22Rv1 (cell line): ENCODE results near the gene CCN5.

Experiments
- H3K27ac ChIP-seq: fragments of 450-650 bp; 2 replicates; pipeline ENCODE4 v1.5.1; 2017
- ZFX ChIP-seq: fragments of 450-650 bp; IDR thresholded peaks from 2 replicates; pipeline ENCODE4 v1.6.1; 2017; ENCODE audit warnings: antibody characterized with exemption, borderline replicate concordance
- TF ChIP-seq, protein P1 (sequence below): fragments of 450-650 bp; IDR thresholded peaks from 2 replicates; pipeline ENCODE4 v1.5.1; 2017; ENCODE audit warnings: mild to moderate bottlenecking

CCN5 gene

DNA sequence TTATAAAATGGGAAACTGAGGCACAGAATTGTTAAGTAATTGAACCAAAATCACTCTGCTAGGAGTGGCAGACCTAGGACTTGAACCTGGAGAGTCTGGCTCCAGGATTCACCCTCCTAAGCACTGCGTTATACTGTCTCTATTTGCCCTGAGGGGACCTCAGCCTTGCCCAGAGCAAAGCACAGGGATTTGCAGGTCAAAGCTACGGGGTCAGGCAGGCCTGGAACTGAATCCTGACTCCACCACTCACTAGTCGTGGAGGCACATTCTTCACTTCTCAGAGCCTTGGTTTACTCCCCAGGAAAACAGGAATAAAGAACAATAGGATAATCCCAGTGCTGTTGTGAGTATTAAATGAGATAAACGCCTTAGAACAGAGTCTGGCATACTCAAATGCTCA is 49.9 kb downstream of the CCN5 start:
- no peak overlapping the region for H3K27ac ChIP-seq
- TF ChIP-seq, protein P1, sequence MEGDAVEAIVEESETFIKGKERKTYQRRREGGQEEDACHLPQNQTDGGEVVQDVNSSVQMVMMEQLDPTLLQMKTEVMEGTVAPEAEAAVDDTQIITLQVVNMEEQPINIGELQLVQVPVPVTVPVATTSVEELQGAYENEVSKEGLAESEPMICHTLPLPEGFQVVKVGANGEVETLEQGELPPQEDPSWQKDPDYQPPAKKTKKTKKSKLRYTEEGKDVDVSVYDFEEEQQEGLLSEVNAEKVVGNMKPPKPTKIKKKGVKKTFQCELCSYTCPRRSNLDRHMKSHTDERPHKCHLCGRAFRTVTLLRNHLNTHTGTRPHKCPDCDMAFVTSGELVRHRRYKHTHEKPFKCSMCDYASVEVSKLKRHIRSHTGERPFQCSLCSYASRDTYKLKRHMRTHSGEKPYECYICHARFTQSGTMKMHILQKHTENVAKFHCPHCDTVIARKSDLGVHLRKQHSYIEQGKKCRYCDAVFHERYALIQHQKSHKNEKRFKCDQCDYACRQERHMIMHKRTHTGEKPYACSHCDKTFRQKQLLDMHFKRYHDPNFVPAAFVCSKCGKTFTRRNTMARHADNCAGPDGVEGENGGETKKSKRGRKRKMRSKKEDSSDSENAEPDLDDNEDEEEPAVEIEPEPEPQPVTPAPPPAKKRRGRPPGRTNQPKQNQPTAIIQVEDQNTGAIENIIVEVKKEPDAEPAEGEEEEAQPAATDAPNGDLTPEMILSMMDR, result no peak
- TF ChIP-seq ZFX, result no peak

DNA sequence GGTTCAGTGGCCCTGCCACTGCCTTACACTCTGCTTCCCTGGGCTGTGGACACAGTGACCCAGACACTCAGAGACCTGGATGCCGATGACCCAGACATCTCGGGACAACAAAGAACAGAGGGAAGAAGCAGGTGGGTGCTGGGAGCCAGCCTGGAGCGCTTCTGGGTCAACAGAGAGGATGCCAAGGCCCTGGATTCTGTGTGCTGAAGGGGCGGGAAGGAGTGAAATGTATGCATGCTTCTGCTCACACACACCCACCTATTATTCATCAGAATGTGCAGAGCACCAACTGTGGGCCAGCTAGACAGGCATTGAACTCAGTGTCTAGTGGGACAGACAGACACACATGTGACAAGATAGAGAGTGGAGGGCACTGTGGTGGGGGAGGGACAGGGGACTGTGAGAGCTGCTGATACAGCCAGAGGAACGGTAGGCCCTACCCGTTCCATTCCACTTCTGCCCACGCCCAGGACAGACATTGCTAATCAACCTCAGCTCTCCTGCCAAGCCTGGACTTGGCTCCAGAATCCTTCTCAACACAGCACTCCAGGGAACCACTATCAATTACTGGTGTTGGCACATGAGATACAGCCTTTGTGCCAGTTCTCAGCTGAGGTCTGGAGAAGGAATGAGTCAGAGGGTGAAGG is 50.7 kb downstream of the CCN5 start:
- TF ChIP-seq, protein P1, result no peak
- no peak for TF ChIP-seq ZFX

DNA sequence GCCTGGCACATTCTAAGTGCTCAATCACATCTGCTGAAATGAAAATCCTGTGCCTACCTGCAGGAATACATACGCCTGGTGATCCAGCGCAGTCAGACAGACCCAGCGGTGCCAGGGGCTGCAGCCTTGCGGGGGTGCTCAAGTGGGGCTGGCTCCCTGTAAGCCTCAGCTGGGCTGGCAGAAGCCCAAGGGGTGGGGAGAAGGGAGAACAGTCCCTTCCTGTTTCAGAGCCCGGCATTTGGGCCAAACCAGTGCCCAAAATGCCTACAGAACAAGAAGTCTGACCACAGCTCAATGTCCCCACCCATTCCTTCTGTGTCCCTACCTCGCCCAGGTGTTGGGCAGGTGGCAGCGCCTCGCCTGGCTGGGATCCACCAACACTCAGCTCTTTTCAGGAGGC is 53.1 kb downstream of the CCN5 start:
- H3K27ac ChIP-seq, result no peak overlapping the region
- no peak for TF ChIP-seq ZFX
- TF ChIP-seq, protein P1, result no peak

More for the DNA sequence above, 50.7 kb downstream of the CCN5 start:
- H3K27ac ChIP-seq, result no peak overlapping the region

DNA sequence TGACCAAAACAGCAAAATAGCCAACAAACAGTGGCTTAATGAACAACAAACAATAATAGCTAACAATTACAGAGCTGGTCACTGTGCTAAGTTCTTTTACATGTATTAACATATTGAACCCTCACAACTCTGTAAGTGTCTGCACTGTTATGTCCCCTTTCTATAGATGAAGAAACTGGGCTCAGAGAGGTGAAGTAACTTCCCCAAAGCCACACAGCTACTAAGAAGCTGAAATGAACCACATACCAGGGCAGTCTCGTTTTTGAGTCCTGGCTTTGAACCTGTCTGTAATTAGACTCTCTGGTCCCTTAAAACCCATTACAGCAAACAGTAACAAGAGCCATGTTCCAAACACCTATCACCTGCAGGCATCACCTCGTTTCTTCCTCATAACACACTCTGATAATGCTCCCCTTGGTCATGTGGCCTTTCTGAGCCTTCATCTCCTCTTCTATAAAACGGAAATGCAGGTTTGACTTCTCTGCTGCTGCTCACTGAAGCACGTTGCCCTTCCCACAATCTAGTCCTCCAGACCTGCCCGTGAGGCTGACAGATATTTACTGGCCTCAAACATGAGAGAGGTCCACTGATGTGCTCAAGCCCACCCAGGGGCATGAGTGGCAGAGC is 53.8 kb downstream of the CCN5 start:
- TF ChIP-seq, protein P1, result no peak
- no peak for TF ChIP-seq ZFX

DNA sequence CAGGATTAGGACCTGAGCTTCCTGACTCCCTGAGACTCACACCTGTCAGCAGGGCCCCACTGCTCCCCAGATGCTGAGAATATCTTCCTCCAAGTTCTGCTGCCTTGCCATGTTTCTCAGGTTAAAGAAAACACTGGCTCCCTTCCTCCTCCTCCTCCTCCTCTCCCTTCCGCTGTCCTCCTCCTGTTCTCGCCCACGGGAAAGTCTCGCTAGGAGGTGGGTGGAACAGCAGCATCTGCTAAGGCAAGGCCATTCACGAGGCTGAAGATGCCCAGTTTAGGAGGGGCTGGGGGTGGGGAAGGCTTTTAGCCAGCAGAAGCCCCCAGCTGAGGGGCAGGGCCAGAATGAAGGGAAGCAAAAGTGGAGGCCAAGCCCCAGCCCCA is 54.3 kb downstream of the CCN5 start:
- H3K27ac ChIP-seq, result no peak overlapping the region
- no peak for TF ChIP-seq ZFX
- TF ChIP-seq, protein P1, result no peak

More for the DNA sequence above, 53.8 kb downstream of the CCN5 start:
- no peak overlapping the region for H3K27ac ChIP-seq

DNA sequence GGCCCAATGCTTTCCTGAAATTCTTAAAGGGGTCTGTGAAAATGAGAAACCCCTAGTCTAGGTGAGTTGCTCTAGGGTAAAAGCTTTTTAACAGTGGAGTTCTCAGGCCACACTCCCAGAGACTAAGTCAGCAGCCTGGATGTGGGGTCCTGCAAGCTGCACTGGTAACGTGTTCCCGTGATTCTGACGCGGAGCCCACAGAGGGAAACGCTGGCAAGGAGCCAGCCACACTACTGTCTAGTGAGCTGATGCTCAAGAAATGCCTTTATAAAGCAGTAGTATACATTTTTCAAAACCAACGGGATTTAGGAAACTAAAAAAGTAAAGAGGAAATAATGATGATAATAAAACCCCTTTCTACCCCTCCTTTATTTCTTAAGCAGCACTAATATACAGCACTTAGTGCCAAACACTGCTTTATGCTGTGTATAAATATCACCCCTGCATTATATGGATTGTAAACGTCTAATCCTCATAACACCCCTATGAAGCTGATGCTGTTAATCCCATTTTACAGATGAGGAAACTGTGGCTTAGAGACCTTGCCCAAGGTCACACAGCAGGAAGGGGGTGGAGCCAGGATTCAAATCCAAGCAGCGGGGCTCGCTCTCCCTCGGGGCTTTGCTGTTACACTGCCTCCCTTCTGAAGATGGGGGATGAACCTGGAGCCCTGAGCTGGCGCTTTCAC is 55.5 kb downstream of the CCN5 start:
- TF ChIP-seq, protein P1, result no peak
- TF ChIP-seq ZFX, result no peak
- no peak overlapping the region for H3K27ac ChIP-seq

DNA sequence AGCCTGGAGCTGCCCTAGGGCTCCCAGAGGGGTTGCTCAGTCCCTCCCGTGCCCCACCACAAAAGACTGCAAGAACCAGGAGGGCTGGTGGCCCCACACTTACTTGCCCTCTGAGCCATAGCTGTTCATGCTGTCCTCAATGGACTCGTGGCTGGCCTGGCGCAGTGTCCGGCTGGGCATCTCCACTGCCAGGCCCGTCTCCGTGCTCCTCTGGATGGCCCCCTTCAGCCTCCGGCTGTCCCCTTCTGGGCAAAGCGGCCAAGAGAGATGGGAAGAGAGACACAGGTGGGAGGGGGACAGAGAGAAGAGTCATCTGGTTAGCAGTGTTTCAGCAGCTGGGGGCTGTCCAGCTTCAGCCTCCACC is 56.0 kb downstream of the CCN5 start:
- TF ChIP-seq, protein P1, result no peak
- TF ChIP-seq ZFX, result no peak
- H3K27ac ChIP-seq, result no peak overlapping the region
